ENCODE results near the gene UPF3B.

GRCh38 chrX:119871245-119871598, 18.5 kb upstream of the UPF3B start:
- TF ChIP-seq POLR2A (IDR thresholded peaks at IDR 0.05) (no peak), CTCF (IDR thresholded peaks at IDR 0.05) (no peak)

Data from vagina (tissue), 2 donors.